HepG2 (cell line): ENCODE measurements around the gene HIPK2. TPM values are rescaled to one million over a fixed set of nuclear protein-coding genes. Genes with fewer than 3 reads are reported as not detected.
A peak's percentile ranks its signal among the peaks of the same experiment; 100 is the strongest.

ENCODE experiments used
- DRAP1 ChIP-seq: IDR thresholded peaks from 2 replicates; pipeline ENCODE4 v1.6.1; 2016; ENCODE audit warnings: missing genetic modification reagents, missing compliant biosample characterization
- EHMT2 ChIP-seq: fragments of 200-600 bp; sonication (generic); IDR thresholded peaks from 2 replicates; pipeline ENCODE4 v1.7.0; 2017; ENCODE audit warnings: antibody characterized with exemption, low read depth, low read length, borderline replicate concordance
- GATAD2A ChIP-seq: IDR thresholded peaks from 2 replicates; pipeline ENCODE4 v1.6.1; 2016
- HIC2 ChIP-seq: sonication (generic); formaldehyde crosslinking; IDR thresholded peaks from 2 replicates; pipeline ENCODE4 v1.9.0; 2022; ENCODE audit warnings: low read depth, missing genetic modification reagents
- KDM5A ChIP-seq: fragments of 200-600 bp; sonication (generic); IDR thresholded peaks from 2 replicates; pipeline ENCODE4 v1.7.0; 2018; ENCODE audit warnings: antibody characterized with exemption, mild to moderate bottlenecking, low read length, borderline replicate concordance
- KLF12 ChIP-seq: sonication (generic); formaldehyde crosslinking; IDR thresholded peaks from 2 replicates; pipeline ENCODE4 v1.4.0; 2020; ENCODE audit warnings: missing genetic modification reagents, borderline replicate concordance
- LBX2 ChIP-seq: sonication (generic); formaldehyde crosslinking; IDR thresholded peaks from 2 replicates; pipeline ENCODE4 v1.5.0; 2020; ENCODE audit warnings: missing genetic modification reagents, mild to moderate bottlenecking, borderline replicate concordance
- MAF1 ChIP-seq: sonication (generic); formaldehyde crosslinking; IDR thresholded peaks from 2 replicates; pipeline ENCODE4 v1.5.0; 2020; ENCODE audit warnings: missing genetic modification reagents, borderline replicate concordance
- MATR3 ChIP-seq: sonication (generic); formaldehyde crosslinking; IDR thresholded peaks from 2 replicates; pipeline ENCODE4 v1.4.0; 2020; ENCODE audit warnings: missing genetic modification reagents
- MAX ChIP-seq: IDR thresholded peaks from 2 replicates; pipeline ENCODE4 v1.6.1; 2012; ENCODE audit warnings: inconsistent platforms
- PRDM15 ChIP-seq: sonication (generic); formaldehyde crosslinking; IDR thresholded peaks from 2 replicates; pipeline ENCODE4 v1.4.0; 2020; ENCODE audit warnings: missing genetic modification reagents
- RFXAP ChIP-seq: sonication (generic); formaldehyde crosslinking; IDR thresholded peaks from 2 replicates; pipeline ENCODE4 v1.4.0; 2020; ENCODE audit warnings: missing genetic modification reagents, borderline replicate concordance
- STAG1 ChIP-seq: sonication (generic); formaldehyde crosslinking; IDR thresholded peaks from 2 replicates; pipeline ENCODE4 v1.4.0; 2020; ENCODE audit warnings: missing genetic modification reagents
- ZNF180 ChIP-seq: sonication (generic); formaldehyde crosslinking; IDR thresholded peaks from 2 replicates; pipeline ENCODE4 v1.4.0; 2020; ENCODE audit warnings: low read depth, missing genetic modification reagents, borderline replicate concordance
- ZNF350 ChIP-seq: sonication (generic); formaldehyde crosslinking; IDR thresholded peaks from 2 replicates; pipeline ENCODE4 v1.4.0; 2020; ENCODE audit warnings: mild to moderate bottlenecking, low read depth, missing genetic modification reagents, borderline replicate concordance
- ZNF431 ChIP-seq: sonication (generic); formaldehyde crosslinking; IDR thresholded peaks from 2 replicates; pipeline ENCODE4 v1.9.0; 2022; ENCODE audit warnings: missing genetic modification reagents, low read depth, mild to moderate bottlenecking, borderline replicate concordance
- ZNF512 ChIP-seq: sonication (generic); formaldehyde crosslinking; IDR thresholded peaks from 2 replicates; pipeline ENCODE4 v1.4.0; 2020; ENCODE audit warnings: mild to moderate bottlenecking, missing genetic modification reagents
- ZNF552 ChIP-seq: sonication (generic); formaldehyde crosslinking; IDR thresholded peaks from 2 replicates; pipeline ENCODE4 v1.9.0; 2022; ENCODE audit warnings: missing genetic modification reagents, mild to moderate bottlenecking, borderline replicate concordance
- ZNF775 ChIP-seq: sonication (generic); formaldehyde crosslinking; IDR thresholded peaks from 2 replicates; pipeline ENCODE4 v1.4.0; 2020; ENCODE audit warnings: missing genetic modification reagents, mild to moderate bottlenecking, moderate library complexity, borderline replicate concordance
- polyA plus RNA-seq, 8 experiments: library from polyadenylated mRNA; depleted of rRNA in 3 of 8; stranded (reverse) in 7 of 8; unstranded in 1 of 8; fragments of >200 nt; fragmentation: Illumina TruSeq in 4 of 8; extraction: Trizol in 4 of 8; gene quantifications; 2 replicates each; pipeline versions ENCODE4 v1.2.1 to v1.2.3, GENCODE V29; 2011 to 2016; ENCODE audit warnings: low read depth in 4 of 8, missing spikeins in 1 of 8, mixed read lengths in 1 of 8; ENCODE audit not compliant: insufficient read depth in 1 of 8
- total RNA-seq, 5 experiments: library from RNA; depleted of rRNA; stranded (reverse); fragments of >200 nt; fragmentation: Illumina TruSeq; extraction: Trizol; gene quantifications; 2 replicates each; pipeline ENCODE4 v1.2.3, GENCODE V29; 2016; ENCODE audit warnings: low read depth in 1 of 5

The HIPK2 gene
- total and polyA plus RNA-seq, 2 of the 13 experiments (the other 11 are each of a cell fraction or from before 2014, with no cell fraction given): 14.4 to 20.2 TPM

GRCh38 chr7:139675127-139676125, 102.4 kb downstream of the HIPK2 start (continued):
- TF ChIP-seq EHMT2: 0 out of 2 replicates have a peak, but pooled peaks have one; percentile 50
- TF ChIP-seq ZNF775 (CRISPR knock-in tag): no peak
- no peak for TF ChIP-seq ZNF180 (CRISPR knock-in tag)
- TF ChIP-seq KLF12: 0 out of 2 replicates have a peak, but pooled peaks have one; percentile 51
- peak; percentile 78; the same call in 1 of the 2 replicates for TF ChIP-seq RFXAP (CRISPR knock-in tag)
- peak; percentile 27; the same call in 1 of the 2 replicates for TF ChIP-seq DRAP1 (CRISPR knock-in tag)
- TF ChIP-seq HIC2 (CRISPR knock-in tag): no peak
- TF ChIP-seq ZNF552 (CRISPR knock-in tag): no peak; the same call in 1 of the 2 replicates
- TF ChIP-seq ZNF512 (CRISPR knock-in tag): peak; percentile 66; the same call in 1 of the 2 replicates
- peak; percentile 82 for TF ChIP-seq ZNF350
- TF ChIP-seq ZNF431: peak; percentile 36; the same call in 1 of the 2 replicates
- no peak for TF ChIP-seq LBX2
- TF ChIP-seq PRDM15 (CRISPR knock-in tag): no peak
- 0 out of 2 replicates have a peak, but pooled peaks have one; percentile 33 for TF ChIP-seq MAF1 (CRISPR knock-in tag)
- TF ChIP-seq KDM5A: no peak
- TF ChIP-seq GATAD2A (CRISPR knock-in tag): peak; percentile 99
- TF ChIP-seq STAG1 (CRISPR knock-in tag): peak; percentile 30; the same call in 1 of the 2 replicates
- no peak for TF ChIP-seq MATR3 (CRISPR knock-in tag)
- TF ChIP-seq MAX: peak; percentile 40
